ENCODE results near the gene ERC2. TPM values are rescaled to one million over a fixed set of nuclear protein-coding genes. Genes with fewer than 3 reads are reported as not detected.
A peak's percentile ranks its signal among the peaks of the same experiment; 100 is the strongest.

The ERC2 gene
- total and polyA plus RNA-seq, 2 of the 8 experiments (the other 6 are each of a cell fraction or from before 2014, with no cell fraction given), result 16.4 to 22.8 TPM

- H2BK15ac ChIP-seq (ENCODE audit: low read length), result no peak overlapping the region
- H3K4me2 ChIP-seq (ENCODE audit: insufficient read depth in 1 of 2, low read depth in 2 of 2, low read length in 2 of 2), result no peak overlapping the region
- no peak overlapping the region for H3K27ac ChIP-seq (ENCODE audit: low read depth, low read length)
- H4K20me1 ChIP-seq (replicated peaks in 1 of 2; ENCODE audit: control insufficient read depth in 1 of 2, insufficient read depth in 2 of 2, low read length in 2 of 2), result no peaks in the 10 kb centered on the region
- no peak overlapping the region for H3K9ac ChIP-seq (replicated peaks in 1 of 4; ENCODE audit: extremely low read depth in 1 of 4, low read depth in 3 of 4, low read length in 3 of 4)
- peaks cover 0 to 5% (median 0%) of the 10 kb centered on the region in 4 experiments; a peak in 1 of 8 replicates for H3K36me3 ChIP-seq (ENCODE audit: control insufficient read depth in 2 of 4, insufficient read depth in 4 of 4, low read length in 3 of 4)
- H3K23me2 ChIP-seq (ENCODE audit: low read depth, low read length), result no peaks in the 10 kb centered on the region
- H4K91ac ChIP-seq (replicated peaks; ENCODE audit: insufficient read length, low read length), result no peak overlapping the region
- POLR2A ChIA-PET (ENCODE audit: partially characterized antibody), result interaction anchor here (1.2 kb wide), 1 partner anchor 146 kb away, joined by 3 read pairs; the partner anchor contains the start of gene CCDC66
- H3K18ac ChIP-seq (ENCODE audit: extremely low read depth, low read length), result no peak overlapping the region
- FAIRE-seq (no peak), DNase-seq (ENCODE audit: low read depth in 1 of 2, low spot score in 2 of 2) (no peak)
- no peak overlapping the region for H2BK120ac ChIP-seq (replicated peaks; ENCODE audit: low read depth, low read length)
- H3K23ac ChIP-seq (ENCODE audit: insufficient read length), result no peak overlapping the region
- TF ChIP-seq SP2 (IDR thresholded peaks at IDR 0.05; ENCODE audit: low read length) (no peak), CTCF (IDR thresholded peaks at IDR 0.05; ENCODE audit: control extremely low read depth in 1 of 3, insufficient read depth in 1 of 3, low read depth in 1 of 3, low read length in 3 of 3) (peak in 1 of 3 experiments; percentile 42; a peak in 1 of 4 replicates), BACH1 (IDR thresholded peaks at IDR 0.05; ENCODE audit: low read length) (no peak), RAD21 (IDR thresholded peaks at IDR 0.05 in 1 of 2, conservative IDR thresholded peaks at IDR 0.05 in 1 of 2; ENCODE audit: low read depth in 2 of 2, low read length in 2 of 2) (peak; percentile 27 to 28; a peak in 3 of 4 replicates), TBP (IDR thresholded peaks at IDR 0.05; ENCODE audit: low read depth, low read length) (no peak)
- no peak overlapping the region for H3K14ac ChIP-seq (ENCODE audit: insufficient read length)
- H2BK20ac ChIP-seq (ENCODE audit: low read length), result no peak overlapping the region
- no peak overlapping the region for H2AK5ac ChIP-seq (ENCODE audit: low read depth, low read length)
- H3K4ac ChIP-seq (replicated peaks; ENCODE audit: insufficient read length, low read depth, low read length), result no peak overlapping the region
- no peak overlapping the region for H4K8ac ChIP-seq (ENCODE audit: extremely low read depth, insufficient read depth, low read length)
- no peak overlapping the region for H3K4me3 ChIP-seq (ENCODE audit: extremely low read depth in 1 of 4, insufficient read depth in 2 of 4, low read depth in 3 of 4, low read length in 4 of 4)
- no peak overlapping the region for H3K56ac ChIP-seq (replicated peaks; ENCODE audit: insufficient read length, low read depth, low read length)
- CTCF ChIA-PET (ENCODE audit: partially characterized antibody), result interaction anchor here (0.8 to 3.4 kb wide), 7 partner anchors 18 to 81 kb away, joined by 3 to 21 read pairs (median 6); no protein-coding TSS in a partner anchor
- H2BK12ac ChIP-seq (ENCODE audit: low read depth, low read length), result no peak overlapping the region
- H3K9me3 ChIP-seq (ENCODE audit: insufficient read depth in 2 of 2, low read depth in 1 of 2, low read length in 1 of 2), result no peaks in the 10 kb centered on the region
- no peak overlapping the region for H2AFZ ChIP-seq (ENCODE audit: low read length)
- H3K27me3 ChIP-seq (replicated peaks in 1 of 4; ENCODE audit: control insufficient read depth in 3 of 4, extremely low read depth in 1 of 4, insufficient read depth in 3 of 4, low read length in 3 of 4), result no peaks in the 10 kb centered on the region
- H2BK5ac ChIP-seq (ENCODE audit: low read depth, low read length), result no peak overlapping the region
- H3K79me1 ChIP-seq (ENCODE audit: low read depth, low read length), result no peaks in the 10 kb centered on the region
- 0 out of 4 replicates have a peak, but pooled peaks cover 0 to 3% of the 10 kb centered on the region in 2 experiments for H3K79me2 ChIP-seq (ENCODE audit: control insufficient read depth in 1 of 2, insufficient read depth in 2 of 2, low read length in 2 of 2)
- H4K5ac ChIP-seq (ENCODE audit: insufficient read length, low read depth, low read length), result no peak overlapping the region
- H3K4me1 ChIP-seq (replicated peaks in 1 of 4; ENCODE audit: control insufficient read depth in 3 of 4, insufficient read depth in 4 of 4, low read length in 3 of 4), result peaks cover 0 to 6% (median 1%) of the 10 kb centered on the region in 4 experiments; a peak in 3 of 7 replicates
These were observed 57.7 kb downstream of the ERC2 start for GRCh38 chr3:56410576-56410975.

Measured in H1 (cell line).